Amniotic epithelial cell (primary cell): ENCODE results near the gene TVP23B.
"Not testable (repeated sequence)": the region's sequence is repeated elsewhere in the genome, so short reads cannot be mapped to it uniquely, and the experiment has no call there.

Experiments used
- DNase-seq: peaks from one replicate; pipeline ENCODE4 v3.0.0-alpha.2; 2010; ENCODE audit warnings: low read depth

Gene TVP23B

DNA sequence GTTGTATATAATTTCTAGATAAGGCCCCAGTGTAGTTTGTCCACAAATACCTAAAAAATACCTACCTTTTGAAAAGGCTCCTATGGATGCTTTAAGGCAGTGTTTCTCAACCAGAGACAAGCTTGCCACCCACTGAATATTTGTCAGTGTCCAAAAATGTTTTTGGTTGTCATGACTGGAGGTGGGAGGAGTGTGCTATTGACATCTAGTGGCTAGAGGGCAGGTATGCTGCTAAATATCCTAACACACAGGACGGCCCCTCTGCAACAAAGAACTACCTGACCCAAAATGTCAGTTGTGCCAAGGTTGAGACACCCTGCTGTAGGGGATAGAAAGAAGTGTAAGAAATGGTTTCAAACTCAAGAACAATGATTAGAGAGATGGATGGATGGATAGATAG is 10.4 kb downstream of the TVP23B start:
- not testable (repeated sequence) for DNase-seq

- DNase-seq: peak; percentile 20
These were observed 13.9 kb downstream of the TVP23B start for GRCh38 chr17:18794841-18795240.

- not testable (repeated sequence) for DNase-seq
These were observed 15.9 kb downstream of the TVP23B start for GRCh38 chr17:18796887-18797286.

DNA sequence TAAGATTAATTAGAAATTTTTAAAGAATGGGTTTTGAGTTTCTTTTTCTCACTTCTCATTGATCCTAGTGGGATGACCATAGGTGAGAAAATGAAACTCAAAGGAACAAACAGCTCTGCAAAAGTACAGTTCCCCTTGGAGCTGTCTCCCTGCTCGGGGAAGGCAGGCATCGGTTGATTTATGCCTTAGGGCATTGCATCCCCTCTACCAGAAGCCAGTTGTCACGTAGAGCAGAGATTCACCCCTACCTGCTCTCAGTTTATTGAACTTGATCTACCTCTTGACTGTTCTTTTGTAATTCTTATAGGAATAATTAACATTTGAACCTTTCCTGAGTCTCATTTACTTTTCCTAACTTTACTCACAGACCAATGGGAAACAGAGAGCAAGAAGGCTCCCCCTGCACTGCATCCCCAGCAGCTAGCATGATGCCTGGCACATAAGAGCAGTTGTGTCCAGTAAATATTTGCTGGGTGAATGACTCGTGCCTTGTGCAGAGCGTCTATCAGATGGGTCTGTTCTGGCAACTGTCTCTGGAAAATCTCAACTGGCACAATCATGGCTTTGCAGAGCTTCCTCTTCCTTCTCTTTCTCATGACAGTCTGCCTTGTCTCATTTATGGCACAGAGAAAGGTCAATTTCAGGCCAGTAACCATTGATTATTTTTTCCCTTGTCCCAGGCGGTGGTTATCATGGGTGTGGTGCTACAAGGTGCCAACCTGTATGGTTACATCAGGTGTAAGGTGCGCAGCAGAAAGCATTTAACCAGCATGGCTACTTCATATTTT is 22.7 kb downstream of the TVP23B start:
- not testable (repeated sequence) for DNase-seq

- DNase-seq: not testable (repeated sequence)
These were observed 34.9 kb downstream of the TVP23B start for GRCh38 chr17:18815924-18816323.

DNA sequence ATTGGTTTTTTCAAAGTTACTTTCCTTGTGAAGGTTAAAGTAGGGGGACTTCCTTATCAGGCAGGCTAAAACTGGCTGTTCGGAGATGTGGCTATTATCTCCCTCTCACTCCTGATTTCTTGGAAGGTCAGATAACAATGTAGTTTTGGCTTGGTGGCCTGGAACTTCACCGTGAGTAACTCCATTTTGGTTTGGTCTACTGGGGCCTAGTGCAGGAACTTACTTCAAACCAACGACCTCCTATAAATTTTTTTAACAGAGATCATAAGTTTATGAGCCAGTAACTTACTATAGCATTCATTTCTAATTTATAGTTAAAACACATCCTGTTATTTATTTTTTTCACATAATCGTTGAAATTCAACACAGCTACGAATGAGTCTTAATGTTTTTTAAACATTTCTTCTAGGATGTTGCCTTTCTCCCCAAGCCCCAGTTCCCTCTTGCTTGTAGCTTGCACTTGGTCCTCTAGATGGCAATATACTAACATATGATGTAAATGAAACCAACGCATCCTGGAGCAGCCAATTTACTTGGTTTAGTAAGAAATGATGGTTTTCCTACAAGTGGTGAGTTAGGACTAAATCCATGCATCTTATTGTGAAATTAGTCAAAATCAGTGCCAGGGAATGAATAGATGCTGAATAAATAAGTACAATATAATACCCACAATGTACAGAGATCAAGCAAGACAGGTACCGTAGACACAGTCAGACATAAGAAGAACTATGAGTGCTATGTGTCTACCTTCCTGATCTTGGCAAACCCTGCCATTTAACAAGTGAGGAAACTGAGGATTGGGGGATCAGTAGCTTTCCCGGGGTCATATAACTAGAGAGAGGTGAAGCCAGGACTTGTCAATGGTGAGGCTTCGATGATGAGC is 35.7 kb downstream of the TVP23B start:
- peak; percentile 81 for DNase-seq

- DNase-seq: not testable (repeated sequence)
These were observed 40.4 kb downstream of the TVP23B start for GRCh38 chr17:18821430-18821829.

DNA sequence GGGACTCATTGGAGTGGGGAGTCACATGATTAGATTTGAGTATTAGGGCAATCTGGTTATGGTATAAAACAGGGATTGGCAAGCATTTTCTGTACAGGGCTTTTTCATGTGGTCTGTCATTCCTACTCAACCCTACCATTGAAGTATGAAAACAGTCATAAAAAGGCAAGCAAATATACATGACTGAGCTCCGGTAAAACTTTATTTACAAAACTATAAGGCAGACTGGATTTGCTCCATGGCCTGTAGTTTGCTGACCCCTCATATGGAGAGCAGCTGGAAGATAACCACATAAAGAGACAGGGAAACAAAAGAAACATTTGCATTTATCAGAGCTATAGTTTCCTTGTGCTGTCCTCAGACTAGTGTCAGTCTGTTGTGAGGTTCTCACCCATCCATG is 46.6 kb downstream of the TVP23B start:
- DNase-seq: not testable (repeated sequence)

DNA sequence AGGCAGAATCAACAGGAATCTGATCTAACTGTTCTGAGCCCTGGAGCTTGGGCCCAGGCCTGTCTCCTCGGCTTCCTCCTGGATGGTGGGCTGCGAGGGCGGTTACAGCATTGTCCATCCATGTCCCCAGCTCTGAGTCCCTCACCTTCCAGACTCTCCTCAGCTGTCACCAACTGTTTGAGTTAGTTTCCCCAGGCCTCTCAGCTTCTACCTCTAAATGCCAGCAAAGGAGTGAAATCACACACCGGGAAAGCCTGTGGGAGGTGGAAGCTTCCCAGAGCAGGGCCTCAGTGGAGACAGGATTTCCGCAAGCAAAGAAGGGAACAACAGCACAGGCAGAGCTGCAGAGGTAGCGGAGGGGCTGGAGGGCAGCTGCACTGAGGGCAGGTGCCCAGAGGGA is 67.5 kb downstream of the TVP23B start:
- no peak for DNase-seq

- DNase-seq: no peak
These were observed 69.7 kb downstream of the TVP23B start for GRCh38 chr17:18850679-18851078.

DNA sequence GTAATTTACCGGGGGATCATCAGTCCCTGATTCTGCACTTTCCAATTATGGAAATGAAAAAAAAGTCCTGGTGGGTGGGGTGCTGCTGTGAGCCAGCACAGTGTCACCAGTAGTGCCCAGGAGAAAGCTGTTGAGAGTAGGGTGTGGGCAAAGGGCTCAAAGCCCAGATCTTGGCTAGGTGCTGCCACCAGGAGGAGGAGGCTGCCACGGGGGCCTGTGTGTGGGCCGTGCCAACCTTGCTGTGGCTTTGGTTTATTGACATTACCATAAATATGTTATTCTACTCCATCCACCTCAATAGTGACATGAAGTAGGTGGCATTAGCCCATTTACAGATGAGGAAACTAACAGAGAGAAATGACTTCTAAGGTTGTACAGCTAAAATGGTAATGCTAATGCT is 70.2 kb downstream of the TVP23B start:
- DNase-seq: no peak

- no peak for DNase-seq
These were observed 74.0 kb downstream of the TVP23B start for GRCh38 chr17:18854956-18855355.

- peak; percentile 92 for DNase-seq
These were observed 75.0 kb downstream of the TVP23B start for GRCh38 chr17:18855831-18856569.
